ENCODE measurements around the gene DPP9. TPM values are rescaled to one million over a fixed set of nuclear protein-coding genes. Genes with fewer than 3 reads are reported as not detected.
A peak's percentile ranks its signal among the peaks of the same experiment; 100 is the strongest.

DPP9 gene
- total RNA-seq, 2 donors from 2014 or later: 36.2 to 50.4 TPM

DNA sequence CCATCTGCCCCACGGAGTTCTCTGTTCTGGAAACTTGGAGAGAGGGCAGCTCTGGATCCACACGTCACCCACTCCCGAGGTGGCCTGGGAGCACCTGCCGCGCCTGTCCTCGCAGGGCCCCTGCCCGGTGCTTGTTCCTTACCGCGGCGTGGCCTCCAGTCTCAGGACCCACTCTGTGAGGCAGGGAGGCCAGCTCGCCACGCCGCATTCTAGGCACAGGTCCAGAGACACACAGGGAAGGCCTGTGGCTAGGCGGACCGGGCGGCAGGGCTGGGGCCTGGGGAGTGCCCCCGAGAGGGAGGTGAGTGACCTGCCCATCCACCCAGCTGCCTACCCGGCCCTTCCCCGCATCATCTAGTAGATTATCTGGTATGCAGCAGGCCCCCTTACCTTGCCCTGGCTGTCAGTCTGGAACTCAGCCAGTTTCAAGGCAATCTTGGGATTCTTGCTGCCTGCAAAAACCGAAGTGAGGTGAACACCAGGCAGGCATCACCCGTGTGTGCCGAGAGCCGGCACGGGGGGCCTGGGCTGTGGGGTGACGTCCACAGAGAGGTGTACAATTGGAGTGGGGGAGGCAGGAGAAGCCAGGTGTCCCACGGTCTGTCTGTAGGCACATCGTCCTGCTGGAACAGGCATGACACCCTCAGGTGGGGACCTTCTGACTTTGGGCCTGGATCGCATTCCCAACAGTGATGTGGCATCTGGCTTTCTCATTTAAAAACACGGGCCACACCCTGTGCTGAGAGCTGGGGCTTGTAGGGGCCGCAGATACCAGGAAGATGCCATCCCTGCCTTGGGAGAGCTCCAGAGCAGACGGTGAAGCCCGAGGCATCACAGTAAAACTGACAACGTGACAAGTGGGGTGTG is 23.6 kb downstream of the DPP9 start:
- TF ChIP-seq, protein P1, sequence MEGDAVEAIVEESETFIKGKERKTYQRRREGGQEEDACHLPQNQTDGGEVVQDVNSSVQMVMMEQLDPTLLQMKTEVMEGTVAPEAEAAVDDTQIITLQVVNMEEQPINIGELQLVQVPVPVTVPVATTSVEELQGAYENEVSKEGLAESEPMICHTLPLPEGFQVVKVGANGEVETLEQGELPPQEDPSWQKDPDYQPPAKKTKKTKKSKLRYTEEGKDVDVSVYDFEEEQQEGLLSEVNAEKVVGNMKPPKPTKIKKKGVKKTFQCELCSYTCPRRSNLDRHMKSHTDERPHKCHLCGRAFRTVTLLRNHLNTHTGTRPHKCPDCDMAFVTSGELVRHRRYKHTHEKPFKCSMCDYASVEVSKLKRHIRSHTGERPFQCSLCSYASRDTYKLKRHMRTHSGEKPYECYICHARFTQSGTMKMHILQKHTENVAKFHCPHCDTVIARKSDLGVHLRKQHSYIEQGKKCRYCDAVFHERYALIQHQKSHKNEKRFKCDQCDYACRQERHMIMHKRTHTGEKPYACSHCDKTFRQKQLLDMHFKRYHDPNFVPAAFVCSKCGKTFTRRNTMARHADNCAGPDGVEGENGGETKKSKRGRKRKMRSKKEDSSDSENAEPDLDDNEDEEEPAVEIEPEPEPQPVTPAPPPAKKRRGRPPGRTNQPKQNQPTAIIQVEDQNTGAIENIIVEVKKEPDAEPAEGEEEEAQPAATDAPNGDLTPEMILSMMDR (IDR thresholded peaks at IDR 0.05): no peak
- no peaks in the 10 kb centered on the region for H3K9me3 ChIP-seq
- H3K27ac ChIP-seq: no peak overlapping the region
- peaks cover 93% of the 10 kb centered on the region for H3K36me3 ChIP-seq
- no peak for DNase-seq (ENCODE audit: low spot score)
- H3K4me1 ChIP-seq: peaks cover 0 to 4% of the 10 kb centered on the region in 2 donors
- no peak overlapping the region for H3K4me3 ChIP-seq
- H3K27me3 ChIP-seq: no peaks in the 10 kb centered on the region

DNA sequence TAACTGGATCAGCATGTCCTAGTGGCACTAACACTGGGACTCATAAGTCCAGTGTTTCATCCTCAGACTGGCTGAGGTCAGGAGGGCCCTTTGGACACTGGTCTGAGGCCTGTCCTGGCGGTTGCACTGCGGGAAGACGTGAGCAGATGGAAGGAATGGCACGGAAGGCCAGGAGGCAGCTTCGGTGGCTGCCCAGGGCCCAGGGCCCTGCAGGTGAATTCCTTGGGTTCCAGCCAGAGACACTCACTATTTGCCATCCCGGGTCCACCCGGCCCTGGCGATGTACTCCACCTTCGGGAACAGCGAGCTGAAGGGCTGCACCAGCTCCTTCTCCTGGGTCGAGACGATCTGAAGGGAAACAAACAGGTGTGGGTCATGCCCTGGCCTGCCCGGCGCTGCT is 26.3 kb downstream of the DPP9 start:
- TF ChIP-seq, protein P1 (IDR thresholded peaks at IDR 0.05): no peak
- Histone ChIP-seq H3K36me3 (peaks cover 94% of the 10 kb centered on the region), H3K4me3 (no peak overlapping the region), H3K9me3 (no peaks in the 10 kb centered on the region), H3K4me1 (peaks cover 0 to 19% of the 10 kb centered on the region in 2 donors), H3K27me3 (no peaks in the 10 kb centered on the region), H3K27ac (no peak overlapping the region)
- DNase-seq (ENCODE audit: low spot score): no peak

DNA sequence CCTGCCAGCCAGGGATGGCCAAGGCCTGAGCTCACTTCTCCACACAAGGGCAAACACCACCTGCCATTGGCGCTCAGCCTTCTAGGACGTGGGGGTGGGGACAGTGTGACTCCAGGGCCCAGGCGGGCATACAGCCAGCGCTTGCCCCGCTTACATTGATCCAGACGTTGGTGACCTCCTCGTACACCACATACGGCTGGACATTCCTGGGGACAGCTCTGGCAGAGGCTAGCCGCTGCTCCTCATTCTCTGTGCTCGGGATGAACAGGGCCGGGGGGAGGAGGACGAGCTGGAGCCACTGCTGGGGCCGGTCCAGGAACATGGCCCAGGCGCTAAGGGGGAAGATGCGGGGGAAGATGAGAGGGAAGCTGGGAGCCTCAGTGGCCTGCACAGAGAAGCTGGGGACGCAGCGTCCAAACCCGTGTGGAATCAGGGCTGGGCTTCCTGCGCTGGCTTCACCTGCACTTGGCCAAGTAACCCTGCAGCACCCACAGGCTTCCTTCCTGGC is 28.4 kb downstream of the DPP9 start:
- Histone ChIP-seq H3K4me1 (peaks cover 0 to 19% of the 10 kb centered on the region in 2 donors), H3K27ac (peak overlapping the region; percentile 29 to 63), H3K4me3 (no peak overlapping the region), H3K9me3 (no peaks in the 10 kb centered on the region), H3K27me3 (no peaks in the 10 kb centered on the region), H3K36me3 (peaks cover 86% of the 10 kb centered on the region)
- TF ChIP-seq, protein P1 (IDR thresholded peaks at IDR 0.05): no peak
- no peak for DNase-seq (ENCODE audit: low spot score)

DNA sequence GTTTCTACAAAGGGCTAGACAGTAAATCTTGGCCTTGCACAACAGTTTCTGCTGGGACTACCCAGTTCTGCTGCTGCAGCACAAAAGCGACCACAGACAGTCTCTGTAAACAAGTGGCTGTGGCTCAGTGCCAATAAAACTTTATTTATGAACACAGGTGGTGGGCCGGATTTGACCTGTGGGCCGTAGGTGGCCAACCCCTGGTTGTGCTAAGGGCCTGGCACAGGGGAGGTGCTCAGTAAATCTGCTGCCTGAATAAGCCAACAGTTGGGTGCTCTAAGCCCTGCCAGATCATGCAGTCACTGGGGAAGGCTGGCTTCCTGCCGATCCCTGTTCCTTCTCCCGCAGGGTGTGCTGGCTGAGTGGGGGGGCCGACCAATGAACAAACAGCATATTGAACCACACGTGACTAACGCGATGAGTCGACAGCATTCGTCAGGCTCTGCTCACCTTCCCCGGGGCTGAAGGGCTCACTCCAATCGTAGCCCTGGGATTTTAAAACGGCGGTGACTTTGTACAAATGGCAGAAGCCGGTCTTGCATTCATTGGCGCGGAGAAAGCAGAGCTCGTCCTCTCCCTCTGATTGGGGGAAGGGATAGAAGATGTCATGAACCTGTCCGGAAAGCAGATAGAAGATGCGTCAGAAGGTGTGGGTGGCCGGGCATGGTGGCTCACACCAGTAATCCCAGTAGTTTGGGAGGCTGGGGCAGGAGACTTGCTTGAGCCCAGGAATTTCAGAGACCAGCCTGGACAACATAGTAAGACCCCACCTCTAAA is 29.2 kb downstream of the DPP9 start:
- Histone ChIP-seq H3K4me1 (peaks cover 0 to 19% of the 10 kb centered on the region in 2 donors), H3K4me3 (no peak overlapping the region), H3K27ac (peak overlapping the region; percentile 29 to 63), H3K36me3 (peaks cover 86% of the 10 kb centered on the region), H3K27me3 (no peaks in the 10 kb centered on the region), H3K9me3 (no peaks in the 10 kb centered on the region)
- TF ChIP-seq, protein P1 (IDR thresholded peaks at IDR 0.05): no peak
- peak; percentile 69 for DNase-seq (ENCODE audit: low spot score)

DNA sequence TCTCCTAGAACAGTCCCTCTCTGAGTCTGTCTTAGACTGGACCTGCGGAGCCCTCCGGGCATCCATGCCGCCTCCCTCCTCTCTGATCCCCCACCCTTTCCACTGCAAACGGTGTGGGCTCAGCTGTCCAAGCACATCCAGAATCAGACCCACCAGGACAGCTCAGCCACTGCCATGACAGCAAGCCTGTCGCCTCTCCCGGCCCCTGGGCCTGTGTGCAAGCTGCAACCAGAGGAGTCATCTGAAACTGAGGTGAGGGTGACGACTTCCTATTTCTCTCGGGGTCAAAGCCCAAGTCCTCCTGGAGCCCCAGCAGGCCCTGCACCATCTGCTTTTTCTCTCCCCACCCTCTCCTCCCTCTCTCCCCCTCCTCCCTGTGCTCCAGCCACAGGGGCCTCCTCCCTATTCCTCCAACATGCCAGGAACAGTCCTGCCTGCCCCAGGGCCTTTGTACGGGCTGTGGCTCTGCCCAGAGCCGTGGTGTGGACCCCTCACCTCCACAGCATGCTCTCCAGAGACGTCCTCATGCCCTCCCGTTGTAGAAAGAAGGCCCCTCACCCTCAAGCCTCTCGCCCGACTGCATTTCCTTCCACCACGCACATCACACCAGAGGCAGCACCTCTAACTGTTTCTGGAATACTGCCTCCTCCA is 30.0 kb downstream of the DPP9 start:
- H3K27me3 ChIP-seq: no peaks in the 10 kb centered on the region
- peaks cover 89% of the 10 kb centered on the region for H3K36me3 ChIP-seq
- no peaks in the 10 kb centered on the region for H3K9me3 ChIP-seq
- TF ChIP-seq, protein P1 (IDR thresholded peaks at IDR 0.05): no peak
- DNase-seq (ENCODE audit: low spot score): no peak
- H3K27ac ChIP-seq: peak overlapping the region in 1 of 2 donors; percentile 21
- peaks cover 0 to 19% of the 10 kb centered on the region in 2 donors for H3K4me1 ChIP-seq
- H3K4me3 ChIP-seq: no peak overlapping the region

Data from right atrium auricular region (tissue), 2 donors.